Kidney tubule cell (primary cell): ENCODE results near the gene IGSF9B.
"Not testable (repeated sequence)": the region's sequence is repeated elsewhere in the genome, so short reads cannot be mapped to it uniquely, and the experiment has no call there.

Source experiments
- DNase-seq: peaks from one replicate; pipeline ENCODE4 v3.0.0-alpha.2; 2018; ENCODE audit warnings: low spot score

Gene IGSF9B

DNA sequence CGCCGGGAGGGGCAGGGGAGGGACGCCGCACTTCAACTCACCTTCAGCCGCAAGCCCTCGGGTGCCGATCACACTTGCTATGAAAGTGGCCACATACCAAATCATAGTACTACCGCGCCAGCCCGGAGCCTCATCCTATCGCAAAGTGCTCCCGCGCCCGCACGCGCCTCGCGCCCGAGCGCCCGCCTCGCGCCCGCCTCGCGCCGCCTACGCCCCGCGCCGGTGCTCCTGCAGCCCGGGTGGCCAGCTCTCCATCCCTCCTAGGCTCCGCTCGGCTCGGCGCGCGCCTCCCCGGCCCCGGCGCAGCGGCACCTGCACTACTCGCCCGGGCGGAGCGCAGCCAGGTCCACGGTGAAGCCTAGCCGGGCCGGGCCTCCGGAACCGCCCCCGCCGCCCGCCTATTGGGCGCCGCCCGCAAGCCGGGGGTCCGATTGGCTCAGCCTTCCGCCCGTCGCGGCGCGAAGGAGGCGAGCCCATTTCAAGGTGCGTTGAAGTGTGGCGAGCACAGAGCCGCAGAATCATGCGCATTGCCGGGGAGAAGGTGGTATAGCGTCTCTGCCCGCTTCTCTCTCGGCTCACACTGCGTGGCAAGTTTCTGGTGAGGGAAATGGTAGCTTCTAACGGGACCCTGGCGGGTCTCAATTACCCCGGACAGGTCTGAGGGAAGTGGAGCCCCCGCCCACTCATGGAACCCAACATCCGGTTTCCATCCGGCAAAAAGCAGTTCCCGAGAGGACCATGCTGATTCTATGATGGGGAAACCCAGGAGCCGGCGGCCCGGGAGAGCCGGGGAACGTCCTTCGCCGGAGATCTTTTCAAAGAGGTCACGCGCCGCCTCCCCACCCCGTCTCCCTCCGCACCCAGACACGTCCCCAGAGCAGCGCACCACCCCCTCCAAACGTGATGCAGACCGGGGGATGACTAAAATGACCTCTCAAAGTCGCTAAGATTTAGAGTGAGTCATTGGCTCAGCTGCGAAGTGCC, at the start of gene IGSF9B:
Gene IGSF9B, minus strand, starts transcription at position 319 of the 984 bp plus-strand sequence. Its CDS starts 214 bp downstream, at position 105.
- peak; percentile 89 for DNase-seq

GRCh38 chr11:134004496-134005172, 47.9 kb upstream of the IGSF9B start:
- no peak for DNase-seq

DNA sequence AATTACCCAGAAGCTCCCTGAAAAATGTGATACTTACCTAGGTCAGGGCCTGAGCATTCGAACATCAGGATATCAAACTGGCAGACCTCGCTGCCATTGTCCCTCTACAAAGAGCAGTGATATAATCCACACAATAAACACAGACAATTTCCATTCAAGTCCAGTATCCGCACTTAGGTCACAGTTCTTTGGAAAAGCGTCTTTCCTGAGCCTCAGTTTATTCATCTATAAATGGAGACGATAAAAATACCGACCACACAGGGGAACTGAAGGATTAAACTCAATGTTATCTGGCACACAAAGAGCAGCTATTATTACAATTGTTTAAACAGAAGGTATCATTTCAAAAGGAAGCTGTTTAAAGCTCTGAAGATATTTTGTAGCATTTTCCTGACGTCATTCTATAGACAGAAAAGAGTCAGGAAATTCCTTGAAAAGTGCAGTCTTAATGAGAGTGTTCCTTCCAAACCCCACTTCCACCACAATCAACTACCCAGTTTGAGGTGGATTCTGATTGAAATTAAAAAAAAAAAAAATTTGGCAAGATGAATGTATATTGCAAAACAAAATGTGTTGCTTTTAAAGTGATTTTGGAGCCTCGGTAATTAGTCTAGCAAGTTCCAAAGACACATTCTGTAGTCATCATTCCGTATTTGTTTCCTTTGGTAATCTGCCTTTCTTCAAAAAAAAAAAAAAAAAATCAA, 47.2 kb upstream of the IGSF9B start:
- no peak for DNase-seq

DNA sequence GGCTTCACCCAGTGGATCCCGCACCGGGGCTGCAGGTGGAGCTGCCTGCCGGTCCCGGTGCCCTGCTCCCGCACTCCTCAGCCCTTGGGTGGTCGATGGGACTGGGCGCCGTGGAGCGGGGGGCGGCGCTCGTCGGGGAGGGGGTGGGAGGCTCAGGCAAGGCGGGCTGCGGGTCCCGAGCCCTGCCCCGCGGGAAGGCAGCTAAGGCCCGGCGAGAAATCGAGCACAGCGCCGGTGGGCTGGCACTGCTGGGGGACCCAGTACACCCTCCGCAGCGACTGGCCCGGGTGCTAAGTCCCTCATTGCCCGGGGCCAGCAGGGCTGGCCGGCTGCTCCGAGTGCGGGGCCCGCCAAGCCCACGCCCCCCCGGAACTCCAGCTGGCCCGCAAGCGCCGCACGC, 46.1 kb upstream of the IGSF9B start:
- DNase-seq: not testable (repeated sequence)

- not testable (repeated sequence) for DNase-seq
Measured at GRCh38 chr11:134002338-134002737, 45.6 kb upstream of the IGSF9B start.

DNA sequence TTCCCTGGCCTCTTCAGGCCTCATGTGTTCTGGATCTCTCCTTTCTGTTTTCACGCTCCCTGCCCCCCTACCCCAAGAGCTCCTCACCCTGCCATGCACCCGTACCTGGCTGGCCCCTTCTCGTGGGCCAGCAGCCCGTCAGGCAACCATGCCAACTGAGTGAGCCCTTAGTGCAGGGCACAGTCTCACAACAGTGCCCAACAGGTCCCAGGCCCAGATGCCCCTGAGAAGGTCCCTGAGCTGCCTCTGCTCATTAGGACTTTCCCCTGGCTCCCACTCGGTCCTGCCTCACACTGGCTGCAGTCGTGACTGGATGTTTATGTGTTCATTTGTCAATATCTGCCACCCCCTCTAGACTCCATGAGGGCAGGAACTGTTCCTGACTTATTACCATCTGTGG, 44.8 kb upstream of the IGSF9B start:
- DNase-seq: no peak

- no peak for DNase-seq
Measured at GRCh38 chr11:134001088-134001487, 44.3 kb upstream of the IGSF9B start.

DNA sequence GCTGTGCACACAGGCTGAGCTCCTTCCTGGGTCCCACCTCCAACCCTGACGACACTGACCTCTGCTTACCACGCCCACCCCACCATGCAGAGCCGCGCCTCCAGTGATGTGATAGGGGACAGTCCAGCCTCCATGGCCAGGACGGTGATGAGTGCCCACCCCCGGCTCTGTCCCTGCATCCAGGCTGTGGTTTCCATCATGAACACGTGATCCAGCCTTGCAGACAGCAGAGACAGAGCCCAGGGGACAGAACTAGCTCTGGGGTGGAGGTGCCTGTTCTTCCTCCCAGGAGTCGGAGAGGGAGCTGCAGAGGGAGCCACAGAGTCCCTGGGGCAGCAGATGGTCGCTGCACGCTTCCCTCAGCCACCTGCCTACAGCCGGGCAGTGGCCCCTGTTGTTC, 42.6 kb upstream of the IGSF9B start:
- no peak for DNase-seq

GRCh38 chr11:133997554-133997953, 40.8 kb upstream of the IGSF9B start:
- no peak for DNase-seq

GRCh38 chr11:133996671-133997070, 39.9 kb upstream of the IGSF9B start:
- DNase-seq: no peak

- DNase-seq: no peak
Measured at GRCh38 chr11:133995066-133995465, 38.3 kb upstream of the IGSF9B start.

GRCh38 chr11:133993921-133994320, 37.2 kb upstream of the IGSF9B start:
- DNase-seq: no peak

- no peak for DNase-seq
Measured at GRCh38 chr11:133993107-133993506, 36.3 kb upstream of the IGSF9B start.

- DNase-seq: no peak
Measured at GRCh38 chr11:133992121-133992520, 35.4 kb upstream of the IGSF9B start.

GRCh38 chr11:133991101-133991500, 34.3 kb upstream of the IGSF9B start:
- no peak for DNase-seq

GRCh38 chr11:133990501-133990900, 33.7 kb upstream of the IGSF9B start:
- DNase-seq: no peak

DNA sequence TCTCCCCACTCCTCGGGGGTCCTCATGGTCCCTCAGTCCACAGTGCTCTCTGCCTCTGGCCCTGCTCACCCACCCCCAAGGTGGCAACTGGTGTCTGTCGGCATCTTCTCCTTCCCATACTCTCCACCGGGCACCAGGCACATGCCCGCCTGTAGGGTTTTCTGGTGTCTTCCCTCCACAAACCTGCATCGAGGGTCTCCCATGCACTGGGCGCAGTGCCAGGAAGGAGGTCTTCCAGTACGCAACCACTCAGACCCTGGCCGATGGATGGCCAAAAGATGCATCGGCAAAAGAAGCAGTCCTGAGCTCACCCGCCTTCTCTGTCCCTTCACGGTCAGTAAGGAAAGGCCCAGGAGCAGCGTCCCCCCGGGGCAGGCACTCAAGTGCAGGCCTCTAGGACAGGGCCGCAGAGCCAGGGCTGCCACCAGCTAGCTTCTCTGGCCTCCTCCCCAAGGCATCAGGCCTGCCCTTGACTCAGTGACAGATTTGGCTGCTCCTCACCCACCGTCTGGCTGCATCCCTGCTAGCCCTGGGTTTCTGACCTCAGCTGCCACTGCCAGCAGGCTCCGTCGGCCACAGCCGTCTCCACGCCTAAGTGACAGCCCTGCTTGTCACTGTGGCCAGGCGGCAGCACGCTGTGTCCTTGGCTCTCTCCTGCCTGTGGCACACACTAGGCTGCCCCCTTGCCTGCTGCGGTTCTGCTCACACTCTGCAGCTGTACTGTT, 32.1 kb upstream of the IGSF9B start:
- no peak for DNase-seq

- DNase-seq: no peak
Measured at GRCh38 chr11:133987171-133987570, 30.4 kb upstream of the IGSF9B start.

GRCh38 chr11:133985981-133986944, 29.5 kb upstream of the IGSF9B start:
- DNase-seq: no peak

DNA sequence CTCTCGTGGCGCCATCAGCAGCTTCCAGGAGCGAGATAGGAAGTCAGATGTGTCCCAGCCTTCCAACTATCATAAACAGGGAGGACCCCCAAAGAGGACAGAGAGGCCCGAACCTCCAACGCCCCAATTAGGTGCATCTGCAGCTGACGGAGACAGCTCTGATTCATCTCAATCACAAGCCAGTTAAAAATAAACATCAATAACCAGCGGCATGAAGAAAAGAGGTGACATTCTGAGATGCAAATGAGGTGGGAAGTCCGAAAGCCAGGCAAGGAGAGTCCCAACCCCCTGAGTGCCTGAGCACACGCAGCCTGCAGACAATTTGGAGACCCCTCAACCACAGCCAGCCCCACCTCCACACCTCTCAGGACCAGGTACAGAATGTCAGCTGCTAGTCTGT, 28.1 kb upstream of the IGSF9B start:
- DNase-seq: no peak
